Measurements from ENCODE around the gene PI16. TPM values are rescaled to one million over a fixed set of nuclear protein-coding genes. Genes with fewer than 3 reads are reported as not detected.

Gene PI16
- polyA plus RNA-seq, 1 of the 3 experiments (the other 2 are of a cell fraction): 0.02 TPM

DNA sequence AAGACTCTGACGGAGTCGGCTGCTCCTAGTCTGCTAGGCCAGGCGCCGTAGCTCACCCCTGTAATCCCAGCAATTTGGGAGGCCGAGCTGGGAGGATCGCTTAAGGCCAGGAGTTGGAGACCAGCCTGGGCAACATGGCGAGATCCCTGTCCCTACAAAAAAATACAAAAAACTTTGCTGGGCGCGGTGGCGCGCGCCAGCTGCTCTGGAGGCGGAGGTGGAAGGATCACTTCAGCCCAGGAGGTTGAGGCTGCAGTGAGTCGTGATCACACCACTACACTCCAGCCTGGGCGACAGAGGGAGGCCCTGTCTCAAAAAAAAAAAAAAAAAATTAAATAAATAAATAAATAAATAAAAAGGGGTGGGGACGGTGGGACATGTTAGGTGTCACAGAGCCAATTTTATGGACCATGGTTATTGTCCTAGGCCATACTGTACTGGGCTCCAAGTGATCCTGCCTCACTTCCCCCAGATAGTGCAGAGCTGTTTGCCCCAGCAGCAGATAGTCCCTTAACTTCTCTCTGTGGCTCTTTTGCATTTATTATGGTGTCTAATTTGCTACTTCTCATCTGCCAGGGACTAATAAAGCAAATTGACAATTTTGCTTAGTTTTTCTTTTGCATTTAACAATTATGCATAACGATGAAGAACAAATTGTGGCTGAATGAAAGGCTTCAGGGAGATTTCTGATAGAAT is 5.2 kb downstream of the PI16 start:
- Histone ChIP-seq H3K27ac (ENCODE audit: low read depth in 2 of 2, low read length in 1 of 2) (no peak overlapping the region), H3K79me2 (ENCODE audit: insufficient read depth) (no peaks in the 10 kb centered on the region), H4K20me1 (ENCODE audit: insufficient read depth) (no peaks in the 10 kb centered on the region), H3K4me2 (no peak overlapping the region), H3F3A (replicated peaks; ENCODE audit: insufficient read depth) (peaks cover 5% of the 10 kb centered on the region), H3K36me3 (replicated peaks in 1 of 2; ENCODE audit: control insufficient read depth in 1 of 2, insufficient read depth in 2 of 2, low read length in 1 of 2) (no peaks in the 10 kb centered on the region), H3K4me3 (ENCODE audit: low read depth in 2 of 2, low read length in 1 of 2) (no peak overlapping the region), H3K9me3 (no peaks in the 10 kb centered on the region), H2AFZ (ENCODE audit: low read depth) (peak overlapping the region; percentile 59; the same call in 1 of the 2 replicates), H3K9ac (no peak overlapping the region), H3K9me2 (no peaks in the 10 kb centered on the region), H3K27me3 (ENCODE audit: insufficient read depth) (no peaks in the 10 kb centered on the region), H3K4me1 (ENCODE audit: control insufficient read depth in 1 of 2, insufficient read depth in 2 of 2, low read depth in 1 of 2, low read length in 1 of 2) (peaks cover 3 to 14% of the 10 kb centered on the region in 2 experiments; a peak in 1 of 4 replicates)
- no peak for TF ChIP-seq RCOR1 (IDR thresholded peaks at IDR 0.05; ENCODE audit: low read length)
- TF ChIP-seq JUND (IDR thresholded peaks at IDR 0.05): no peak
- TF ChIP-seq YY1 (IDR thresholded peaks at IDR 0.05; ENCODE audit: low read depth): no peak
- TF ChIP-seq FOXJ3 (CRISPR knock-in tag; IDR thresholded peaks at IDR 0.05): no peak
- no peak for TF ChIP-seq FOSL2 (IDR thresholded peaks at IDR 0.05; ENCODE audit: borderline replicate concordance, low read depth)
- no peak for TF ChIP-seq NRF1 (IDR thresholded peaks at IDR 0.05; ENCODE audit: low read depth, low read length)
- TF ChIP-seq, protein P1, sequence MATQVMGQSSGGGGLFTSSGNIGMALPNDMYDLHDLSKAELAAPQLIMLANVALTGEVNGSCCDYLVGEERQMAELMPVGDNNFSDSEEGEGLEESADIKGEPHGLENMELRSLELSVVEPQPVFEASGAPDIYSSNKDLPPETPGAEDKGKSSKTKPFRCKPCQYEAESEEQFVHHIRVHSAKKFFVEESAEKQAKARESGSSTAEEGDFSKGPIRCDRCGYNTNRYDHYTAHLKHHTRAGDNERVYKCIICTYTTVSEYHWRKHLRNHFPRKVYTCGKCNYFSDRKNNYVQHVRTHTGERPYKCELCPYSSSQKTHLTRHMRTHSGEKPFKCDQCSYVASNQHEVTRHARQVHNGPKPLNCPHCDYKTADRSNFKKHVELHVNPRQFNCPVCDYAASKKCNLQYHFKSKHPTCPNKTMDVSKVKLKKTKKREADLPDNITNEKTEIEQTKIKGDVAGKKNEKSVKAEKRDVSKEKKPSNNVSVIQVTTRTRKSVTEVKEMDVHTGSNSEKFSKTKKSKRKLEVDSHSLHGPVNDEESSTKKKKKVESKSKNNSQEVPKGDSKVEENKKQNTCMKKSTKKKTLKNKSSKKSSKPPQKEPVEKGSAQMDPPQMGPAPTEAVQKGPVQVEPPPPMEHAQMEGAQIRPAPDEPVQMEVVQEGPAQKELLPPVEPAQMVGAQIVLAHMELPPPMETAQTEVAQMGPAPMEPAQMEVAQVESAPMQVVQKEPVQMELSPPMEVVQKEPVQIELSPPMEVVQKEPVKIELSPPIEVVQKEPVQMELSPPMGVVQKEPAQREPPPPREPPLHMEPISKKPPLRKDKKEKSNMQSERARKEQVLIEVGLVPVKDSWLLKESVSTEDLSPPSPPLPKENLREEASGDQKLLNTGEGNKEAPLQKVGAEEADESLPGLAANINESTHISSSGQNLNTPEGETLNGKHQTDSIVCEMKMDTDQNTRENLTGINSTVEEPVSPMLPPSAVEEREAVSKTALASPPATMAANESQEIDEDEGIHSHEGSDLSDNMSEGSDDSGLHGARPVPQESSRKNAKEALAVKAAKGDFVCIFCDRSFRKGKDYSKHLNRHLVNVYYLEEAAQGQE (IDR thresholded peaks at IDR 0.05; ENCODE audit: low read depth, low read length): no peak
- no peak for TF ChIP-seq GABPA (IDR thresholded peaks at IDR 0.05; ENCODE audit: low read depth)
- no peak for TF ChIP-seq TEAD4 (IDR thresholded peaks at IDR 0.05; ENCODE audit: borderline replicate concordance, insufficient read depth)
- TF ChIP-seq, protein P2, sequence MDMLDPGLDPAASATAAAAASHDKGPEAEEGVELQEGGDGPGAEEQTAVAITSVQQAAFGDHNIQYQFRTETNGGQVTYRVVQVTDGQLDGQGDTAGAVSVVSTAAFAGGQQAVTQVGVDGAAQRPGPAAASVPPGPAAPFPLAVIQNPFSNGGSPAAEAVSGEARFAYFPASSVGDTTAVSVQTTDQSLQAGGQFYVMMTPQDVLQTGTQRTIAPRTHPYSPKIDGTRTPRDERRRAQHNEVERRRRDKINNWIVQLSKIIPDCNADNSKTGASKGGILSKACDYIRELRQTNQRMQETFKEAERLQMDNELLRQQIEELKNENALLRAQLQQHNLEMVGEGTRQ (IDR thresholded peaks at IDR 0.05; ENCODE audit: borderline replicate concordance, low read depth, low read length): no peak
- TF ChIP-seq MXI1 (IDR thresholded peaks at IDR 0.05; ENCODE audit: low read depth, low read length): no peak
- no peak for TF ChIP-seq TAF1 (IDR thresholded peaks at IDR 0.05; ENCODE audit: borderline replicate concordance, low read depth, low read length)
- TF ChIP-seq, protein P3, sequence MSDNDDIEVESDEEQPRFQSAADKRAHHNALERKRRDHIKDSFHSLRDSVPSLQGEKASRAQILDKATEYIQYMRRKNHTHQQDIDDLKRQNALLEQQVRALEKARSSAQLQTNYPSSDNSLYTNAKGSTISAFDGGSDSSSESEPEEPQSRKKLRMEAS (IDR thresholded peaks at IDR 0.05; ENCODE audit: low read depth): no peak
- no peak for TF ChIP-seq RAD21 (IDR thresholded peaks at IDR 0.05; ENCODE audit: low read length)
- TF ChIP-seq ELF1 (IDR thresholded peaks at IDR 0.05): no peak
- WGBS (ENCODE audit: low lambda C conversion rate): 95% methylated on average over 17 of the region's 17 CpGs
- ChIA-PET POLR2A (no interaction called here), CTCF (interaction anchor here (1.4 kb wide), 1 partner anchor 58 kb away, joined by 4 read pairs; no protein-coding TSS in a partner anchor)
- no peak for DNase-seq
